HUDEP-2 (cell line): ENCODE data around the gene MRPS6.
A peak's percentile ranks its signal among the peaks of the same experiment; 100 is the strongest.

Experiments
- DNase-seq, 76 experiments: peaks; one replicate each; lab custom pipeline; 2025; ENCODE audit not compliant: unreplicated experiment in 76 of 76; lab: John Stamatoyannopoulos, UW

MRPS6 gene

GRCh38 chr21:34073032-34073748 lies at the start of gene MRPS6, which contains the start of gene SLC5A3:
Gene MRPS6, plus strand, starts transcription at chr21:34073578. Its CDS starts 123 bp downstream, at chr21:34073701.
Gene SLC5A3, plus strand, starts transcription at chr21:34073578. Its CDS starts 21,621 bp downstream, at chr21:34095199.
- DNase-seq: peak in 74 of 76 experiments; percentile 20 to 94 (median 73)

- DNase-seq: no peak
Observed at GRCh38 chr21:34023691-34024373, 49.5 kb upstream of the MRPS6 start.

GRCh38 chr21:34024374-34024693 lies 49.0 kb upstream of the MRPS6 start:
- no peak for DNase-seq

GRCh38 chr21:34027721-34028461 lies 45.5 kb upstream of the MRPS6 start:
- peak in 2 of 76 experiments; percentile 15 to 17 for DNase-seq

- peak in 4 of 76 experiments; percentile 5 to 20 (median 14) for DNase-seq
Observed at GRCh38 chr21:34029743-34030528, 43.4 kb upstream of the MRPS6 start.

- no peak for DNase-seq
Observed at GRCh38 chr21:34031835-34032370, 41.5 kb upstream of the MRPS6 start.

- no peak for DNase-seq
Observed at GRCh38 chr21:34034369-34035014, 38.9 kb upstream of the MRPS6 start.

GRCh38 chr21:34035619-34036354 lies 37.6 kb upstream of the MRPS6 start:
- no peak for DNase-seq

- DNase-seq: no peak
Observed at GRCh38 chr21:34037009-34037795, 36.2 kb upstream of the MRPS6 start.

- no peak for DNase-seq
Observed at GRCh38 chr21:34039678-34040382, 33.5 kb upstream of the MRPS6 start.

GRCh38 chr21:34042735-34043134 lies 30.6 kb upstream of the MRPS6 start:
- DNase-seq: no peak

- DNase-seq: no peak
Observed at GRCh38 chr21:34043333-34043732, 30.0 kb upstream of the MRPS6 start.

- DNase-seq: no peak
Observed at GRCh38 chr21:34046917-34047316, 26.5 kb upstream of the MRPS6 start.

GRCh38 chr21:34047835-34048234 lies 25.5 kb upstream of the MRPS6 start:
- DNase-seq: no peak

- no peak for DNase-seq
Observed at GRCh38 chr21:34052171-34052570, 21.2 kb upstream of the MRPS6 start.

- no peak for DNase-seq
Observed at GRCh38 chr21:34054259-34054658, 19.1 kb upstream of the MRPS6 start.

- no peak for DNase-seq
Observed at GRCh38 chr21:34055615-34056014, 17.8 kb upstream of the MRPS6 start.

GRCh38 chr21:34061983-34062382 lies 11.4 kb upstream of the MRPS6 start:
- peak in 2 of 76 experiments; percentile 12 to 19 for DNase-seq
